ENCODE data around the gene COL4A6. TPM values are rescaled to one million over a fixed set of nuclear protein-coding genes. Genes with fewer than 3 reads are reported as not detected.
"Not testable (repeated sequence)": the region's sequence is repeated elsewhere in the genome, so short reads cannot be mapped to it uniquely, and the experiment has no call there.

Gene COL4A6
- total RNA-seq, 1 experiment from 2014 or later, result 2.4 TPM

- TF ChIP-seq EZH2phosphoT487 (IDR thresholded peaks at IDR 0.05; ENCODE audit: borderline replicate concordance) (no peak), EGR1 (IDR thresholded peaks at IDR 0.05; ENCODE audit: low read depth) (no peak), YY1 (IDR thresholded peaks at IDR 0.05; ENCODE audit: extremely low read depth, insufficient replicate concordance, low read depth, low read length) (no peak), CBX3 (IDR thresholded peaks at IDR 0.05; ENCODE audit: low read depth) (0 out of 2 replicates have a peak, but pooled peaks have one; percentile 9)
These were observed 41.9 kb downstream of the COL4A6 start (continued) for GRCh38 chrX:108396188-108396891.

- RAD21 ChIA-PET (ENCODE audit: low non-redundant PET in 1 of 2, low total read pairs in 2 of 2, uncharacterized antibody in 2 of 2, unreplicated experiment in 2 of 2); CTCF ChIA-PET; BruUV-seq (replicated peaks); H3K4me3 ChIP-seq (replicated peaks in 1 of 2; ENCODE audit: low read depth in 1 of 2, low read length in 2 of 2); H3K27ac ChIP-seq (ENCODE audit: low read depth, low read length); H3K9me2 ChIP-seq (ENCODE audit: insufficient read depth); H3K27me3 ChIP-seq (ENCODE audit: insufficient read depth, low read length); DNase-seq (ENCODE audit: low read depth, low spot score); H2AFZ ChIP-seq (ENCODE audit: low read depth, low read length, poor library complexity, severe bottlenecking); H3K9me3 ChIP-seq (ENCODE audit: control insufficient read depth in 1 of 2, insufficient read depth in 1 of 2, low read depth in 1 of 2, low read length in 2 of 2); H3K79me2 ChIP-seq (ENCODE audit: insufficient read depth, low read length); H4K20me1 ChIP-seq (ENCODE audit: insufficient read depth); POLR2A ChIA-PET; intact Hi-C loops (cut with micrococcal nuclease); H3K9ac ChIP-seq (ENCODE audit: low read length); H3K4me2 ChIP-seq (ENCODE audit: low read length); ATAC-seq; H3K36me3 ChIP-seq (ENCODE audit: control insufficient read depth in 1 of 2, insufficient read depth in 2 of 2, low read length in 2 of 2): not testable (repeated sequence)
- H3K4me1 ChIP-seq (ENCODE audit: control insufficient read depth in 1 of 2, insufficient read depth in 2 of 2, low read length in 2 of 2), result peaks cover 0 to 12% of the 10 kb centered on the region in 2 experiments; a peak in 3 of 4 replicates
These were observed 47.1 kb downstream of the COL4A6 start for GRCh38 chrX:108390976-108391717.

GRCh38 chrX:108384783-108385182, 53.4 kb downstream of the COL4A6 start:
- ChIA-PET RAD21 (ENCODE audit: low non-redundant PET in 1 of 2, low total read pairs in 2 of 2, uncharacterized antibody in 2 of 2, unreplicated experiment in 2 of 2) (no interaction called here), CTCF (no interaction called here), POLR2A (no interaction called here)
- ATAC-seq (no peak), DNase-seq (ENCODE audit: low read depth, low spot score) (no peak)
- H3K27ac ChIP-seq (ENCODE audit: low read depth, low read length), result no peak overlapping the region
- TF ChIP-seq EGR1 (IDR thresholded peaks at IDR 0.05; ENCODE audit: low read depth) (no peak), CEBPB (IDR thresholded peaks at IDR 0.05; ENCODE audit: low read depth) (no peak), EZH2 (IDR thresholded peaks at IDR 0.05) (no peak)
- intact Hi-C loops (cut with micrococcal nuclease), result no loop called here
- H3K9ac ChIP-seq (ENCODE audit: low read length), result no peak overlapping the region
- H3K79me2 ChIP-seq (ENCODE audit: insufficient read depth, low read length), result no peaks in the 10 kb centered on the region
- H3K4me1 ChIP-seq (ENCODE audit: control insufficient read depth in 1 of 2, insufficient read depth in 2 of 2, low read length in 2 of 2), result no peaks in the 10 kb centered on the region
- no peak overlapping the region for H2AFZ ChIP-seq (ENCODE audit: low read depth, low read length, poor library complexity, severe bottlenecking)
- H4K20me1 ChIP-seq (ENCODE audit: insufficient read depth), result no peaks in the 10 kb centered on the region
- H3K27me3 ChIP-seq (ENCODE audit: insufficient read depth, low read length), result no peaks in the 10 kb centered on the region
- H3K9me2 ChIP-seq (ENCODE audit: insufficient read depth), result no peaks in the 10 kb centered on the region
- no peaks in the 10 kb centered on the region for H3K9me3 ChIP-seq (ENCODE audit: control insufficient read depth in 1 of 2, insufficient read depth in 1 of 2, low read depth in 1 of 2, low read length in 2 of 2)
- BruUV-seq (replicated peaks), result no TSS peak
- no peak overlapping the region for H3K4me2 ChIP-seq (ENCODE audit: low read length)
- H3K4me3 ChIP-seq (replicated peaks in 1 of 2; ENCODE audit: low read depth in 1 of 2, low read length in 2 of 2), result no peak overlapping the region
- no peaks in the 10 kb centered on the region for H3K36me3 ChIP-seq (ENCODE audit: control insufficient read depth in 1 of 2, insufficient read depth in 2 of 2, low read length in 2 of 2)
